Activated T-cell treated with anti-CD3 and anti-CD28 coated beads, Interleukin-2, amount 50 U/mL, for 1 hour (primary cell): ENCODE measurements around the gene BOLA2B.
"Not testable (repeated sequence)": the region's sequence is repeated elsewhere in the genome, so short reads cannot be mapped to it uniquely, and the experiment has no call there.

Experiments
- DNase-seq: peaks from one replicate; pipeline ENCODE4 v3.0.0-alpha.2; 2020

BOLA2B gene

GRCh38 chr16:30193615-30194014 is at the start of gene BOLA2B, which contains the start of gene SLX1A:
BOLA2B (minus strand) TSS chr16:30193666; CDS start chr16:30193595, 71 bp downstream.
SLX1A (plus strand) TSS chr16:30193875; CDS start chr16:30194085, 210 bp downstream.
- not testable (repeated sequence) for DNase-seq

- DNase-seq, result not testable (repeated sequence)
Measured at GRCh38 chr16:30217082-30217481, 23.6 kb upstream of the BOLA2B start.

GRCh38 chr16:30211414-30211813 is 17.9 kb upstream of the BOLA2B start:
- not testable (repeated sequence) for DNase-seq

- peak; percentile 33 for DNase-seq
Measured at GRCh38 chr16:30209032-30209431, 15.6 kb upstream of the BOLA2B start.

- DNase-seq, result peak; percentile 15
Measured at GRCh38 chr16:30207063-30207704, 13.7 kb upstream of the BOLA2B start.

- not testable (repeated sequence) for DNase-seq
Measured at GRCh38 chr16:30206252-30206651, 12.8 kb upstream of the BOLA2B start.

- peak; percentile 36 for DNase-seq
Measured at GRCh38 chr16:30205541-30206236, 12.2 kb upstream of the BOLA2B start.

GRCh38 chr16:30199608-30200343 is 6.3 kb upstream of the BOLA2B start:
- not testable (repeated sequence) for DNase-seq

- DNase-seq, result not testable (repeated sequence)
Measured at GRCh38 chr16:30199049-30199448, 5.6 kb upstream of the BOLA2B start, which contains the start of gene SULT1A3. SULT1A3 (plus strand) TSS chr16:30199255; CDS start chr16:30200729, 1,474 bp downstream.

- not testable (repeated sequence) for DNase-seq
Measured at GRCh38 chr16:30197001-30197400, 3.5 kb upstream of the BOLA2B start.

GRCh38 chr16:30194172-30194925 is 883 bp upstream of the BOLA2B start:
- DNase-seq, result peak; percentile 41

- not testable (repeated sequence) for DNase-seq
Measured at GRCh38 chr16:30193098-30193497, 368 bp downstream of the BOLA2B start.

GRCh38 chr16:30191158-30191557 is 2.3 kb downstream of the BOLA2B start:
- not testable (repeated sequence) for DNase-seq

GRCh38 chr16:30187971-30188561 is 5.4 kb downstream of the BOLA2B start:
- DNase-seq, result peak; percentile 22

GRCh38 chr16:30187556-30187865 is 6.0 kb downstream of the BOLA2B start:
- no peak for DNase-seq

GRCh38 chr16:30186782-30187555 is 6.5 kb downstream of the BOLA2B start:
- DNase-seq, result peak; percentile 91

GRCh38 chr16:30186444-30186781 is 7.1 kb downstream of the BOLA2B start:
- no peak for DNase-seq

GRCh38 chr16:30185683-30186421 is 7.6 kb downstream of the BOLA2B start:
- DNase-seq, result peak; percentile 78

GRCh38 chr16:30184891-30185682 is 8.4 kb downstream of the BOLA2B start:
- no peak for DNase-seq
